ENCODE measurements around the gene POC1A. TPM values are rescaled to one million over a fixed set of nuclear protein-coding genes. Genes with fewer than 3 reads are reported as not detected.

Gene POC1A
- total and polyA plus RNA-seq, 9 of the 15 experiments (the other 6 are each of a cell fraction or from before 2014, with no cell fraction given), result 7.2 to 17.5 (median 12.1) TPM

GRCh38 chr3:52092891-52093290 lies 61.3 kb downstream of the POC1A start (continued):
- TF ChIP-seq CEBPZ (IDR thresholded peaks at IDR 0.05; ENCODE audit: borderline replicate concordance, low read depth, low read length) (no peak), MEIS2 (IDR thresholded peaks at IDR 0.05; ENCODE audit: partially characterized antibody) (no peak), PML (IDR thresholded peaks at IDR 0.05; ENCODE audit: low read length) (no peak), AFF1 (IDR thresholded peaks at IDR 0.05; ENCODE audit: low read depth in 1 of 2, partially characterized antibody in 2 of 2) (no peak), POLR3G (IDR thresholded peaks at IDR 0.05; ENCODE audit: extremely low read depth, insufficient read length, insufficient replicate concordance) (no peak), E2F5 (CRISPR knock-in tag; IDR thresholded peaks at IDR 0.05) (no peak), MCM2 (IDR thresholded peaks at IDR 0.05; ENCODE audit: low read depth) (no peak), IFI16 (CRISPR knock-in tag; IDR thresholded peaks at IDR 0.05) (no peak), MTF1 (CRISPR knock-in tag; IDR thresholded peaks at IDR 0.05; ENCODE audit: borderline replicate concordance) (no peak)

Measured in K562 (cell line).